Common myeloid progenitor, CD34-positive (primary cell): ENCODE results near the gene WNT8B.

Source experiments
- CTCF ChIA-PET: fragments of 350-600 bp; sonication (Branson Sonifier 250); formaldehyde crosslinking; loops from one replicate; lab custom pipeline; 2021; ENCODE audit warnings: antibody characterized with exemption; lab: Charles Lee
- POLR2A ChIA-PET: fragments of 350-600 bp; sonication (Branson Sonifier 250); formaldehyde crosslinking; loops from one replicate; lab custom pipeline; 2021; ENCODE audit warnings: antibody characterized with exemption; lab: Charles Lee
- DNase-seq, 3 donors: peaks; one replicate each; pipeline versions ENCODE4 v3.0.0 to v3.0.0-alpha.2; 2013
- H3K27ac ChIP-seq, 2 experiments: 1 replicate in 1 of 2; 2 replicates in 1 of 2; pipeline ENCODE4 v1.7.0; 2013; ENCODE audit warnings: inconsistent platforms in 2 of 2, low read length in 2 of 2, mild to moderate bottlenecking in 2 of 2, low read depth in 1 of 2, moderate library complexity in 1 of 2; ENCODE audit not compliant: severe bottlenecking in 2 of 2, insufficient read depth in 1 of 2, poor library complexity in 1 of 2
- H3K27me3 ChIP-seq, 5 experiments: replicated peaks in 2 of 5; 1 replicate in 3 of 5; 2 replicates in 2 of 5; pipeline versions ENCODE4 v1.6.1 to v1.7.0; 2013; ENCODE audit warnings: low read length in 4 of 5, mild to moderate bottlenecking in 2 of 5, moderate library complexity in 2 of 5, inconsistent platforms in 1 of 5; ENCODE audit not compliant: insufficient read depth in 5 of 5, control insufficient read depth in 4 of 5
- H3K36me3 ChIP-seq, 4 experiments: 1 replicate in 2 of 4; 2 replicates in 2 of 4; pipeline versions ENCODE4 v1.6.1 to v1.7.0; 2013; ENCODE audit warnings: low read length in 3 of 4, control low read depth in 1 of 4, mild to moderate bottlenecking in 1 of 4; ENCODE audit not compliant: control insufficient read depth in 4 of 4, insufficient read depth in 4 of 4
- H3K4me1 ChIP-seq, 4 experiments: 1 replicate in 3 of 4; 2 replicates in 1 of 4; pipeline versions ENCODE4 v1.6.1 to v1.7.1; 2013; ENCODE audit warnings: low read length in 3 of 4, mild to moderate bottlenecking in 3 of 4, control low read depth in 1 of 4, inconsistent platforms in 1 of 4, moderate library complexity in 1 of 4; ENCODE audit not compliant: control insufficient read depth in 4 of 4, insufficient read depth in 4 of 4; ENCODE audit errors: control extremely low read depth in 1 of 4
- H3K4me3 ChIP-seq, 7 experiments: 1 replicate in 4 of 7; 2 replicates in 3 of 7; pipeline versions ENCODE4 v1.5.1 to v1.7.0; 2013; ENCODE audit warnings: mild to moderate bottlenecking in 7 of 7, low read length in 6 of 7, moderate library complexity in 6 of 7, inconsistent platforms in 2 of 7, low read depth in 2 of 7, control low read depth in 1 of 7; ENCODE audit not compliant: insufficient read depth in 4 of 7, control insufficient read depth in 1 of 7; ENCODE audit errors: extremely low read depth in 1 of 7
- H3K9me3 ChIP-seq, 5 experiments: 1 replicate in 4 of 5; 2 replicates in 1 of 5; pipeline versions ENCODE4 v1.6.1 to v1.7.1; 2013; ENCODE audit warnings: low read length in 4 of 5, mild to moderate bottlenecking in 2 of 5, inconsistent platforms in 1 of 5, low read depth in 1 of 5, moderate library complexity in 1 of 5; ENCODE audit not compliant: control insufficient read depth in 4 of 5, insufficient read depth in 2 of 5; ENCODE audit errors: control extremely low read depth in 1 of 5
- WGBS: methylation state at CpG from one replicate; pipeline ENCODE4 v1.1.5; 2013; ENCODE audit not compliant: insufficient coverage; 5-methylcytosine and 5-hydroxymethylcytosine counted together

The WNT8B gene

GRCh38 chr10:100482181-100482833 is 19.5 kb downstream of the WNT8B start:
- ChIA-PET POLR2A (no interaction called here), CTCF (interaction anchor here (1.1 to 7.9 kb wide), 15 partner anchors 9 to 53 kb away, joined by 3 to 75 read pairs (median 4); no protein-coding TSS in a partner anchor)
- peaks cover 0 to 22% (median 15%) of the 10 kb centered on the region in 4 experiments for H3K4me1 ChIP-seq
- H3K36me3 ChIP-seq = peaks cover 3 to 18% (median 6%) of the 10 kb centered on the region in 4 experiments
- no peak overlapping the region for H3K27ac ChIP-seq
- peak overlapping the region; percentile 24 to 73 (median 60) for H3K4me3 ChIP-seq
- peaks cover 0 to 3% (median 0%) of the 10 kb centered on the region in 5 experiments for H3K9me3 ChIP-seq
- peaks cover 2 to 41% (median 13%) of the 10 kb centered on the region in 5 experiments for H3K27me3 ChIP-seq
- under 1% methylated on average over 49 of the region's 59 CpGs for WGBS
- peak; percentile 65 to 78 (median 76) for DNase-seq

GRCh38 chr10:100482834-100483185 is 20.0 kb downstream of the WNT8B start:
- ChIA-PET CTCF (interaction anchor here (0.7 to 7.9 kb wide), 16 partner anchors 13 to 137 kb away, joined by 3 to 75 read pairs (median 4); no protein-coding TSS in a partner anchor), POLR2A (no interaction called here)
- peaks cover 0 to 22% (median 15%) of the 10 kb centered on the region in 4 experiments for H3K4me1 ChIP-seq
- H3K36me3 ChIP-seq = peaks cover 5 to 23% (median 10%) of the 10 kb centered on the region in 4 experiments
- peaks cover 0 to 3% (median 0%) of the 10 kb centered on the region in 5 experiments for H3K9me3 ChIP-seq
- WGBS = 63% methylated on average over 3 of the region's 5 CpGs
- H3K4me3 ChIP-seq = peak overlapping the region in 4 of 7 experiments; percentile 54 to 73 (median 62)
- H3K27ac ChIP-seq = no peak overlapping the region
- H3K27me3 ChIP-seq = peaks cover 2 to 41% (median 13%) of the 10 kb centered on the region in 5 experiments
- DNase-seq = no peak

- Histone ChIP-seq H3K4me1 (peaks cover 0 to 20% (median 15%) of the 10 kb centered on the region in 4 experiments), H3K27me3 (peaks cover 2 to 37% (median 13%) of the 10 kb centered on the region in 5 experiments), H3K36me3 (peaks cover 5 to 33% (median 19%) of the 10 kb centered on the region in 4 experiments), H3K4me3 (no peak overlapping the region), H3K27ac (no peak overlapping the region), H3K9me3 (peaks cover 0 to 3% (median 0%) of the 10 kb centered on the region in 5 experiments)
- ChIA-PET CTCF (interaction anchor here (1.2 to 7.9 kb wide), 7 partner anchors 13 to 113 kb away, joined by 3 to 75 read pairs (median 8); no protein-coding TSS in a partner anchor), POLR2A (no interaction called here)
- no peak for DNase-seq
- 96% methylated on average over 5 of the region's 5 CpGs for WGBS
These were observed 21.3 kb downstream of the WNT8B start for GRCh38 chr10:100483876-100484666.

- peaks cover 9 to 45% (median 29%) of the 10 kb centered on the region in 4 experiments for H3K36me3 ChIP-seq
- no peak overlapping the region for H3K27ac ChIP-seq
- POLR2A ChIA-PET = no interaction called here
- DNase-seq = no peak
- peaks cover 0 to 3% (median 0%) of the 10 kb centered on the region in 5 experiments for H3K9me3 ChIP-seq
- CTCF ChIA-PET = interaction anchor here (0.9 to 7.9 kb wide), 2 partner anchors 12 to 142 kb away, joined by 3 to 75 read pairs; no protein-coding TSS in a partner anchor
- H3K27me3 ChIP-seq = peaks cover 0 to 30% (median 10%) of the 10 kb centered on the region in 5 experiments
- 100% methylated on average over 3 of the region's 8 CpGs for WGBS
- no peak overlapping the region for H3K4me3 ChIP-seq
- peaks cover 0 to 17% (median 15%) of the 10 kb centered on the region in 4 experiments for H3K4me1 ChIP-seq
These were observed 22.6 kb downstream of the WNT8B start for GRCh38 chr10:100485366-100485765.

DNA sequence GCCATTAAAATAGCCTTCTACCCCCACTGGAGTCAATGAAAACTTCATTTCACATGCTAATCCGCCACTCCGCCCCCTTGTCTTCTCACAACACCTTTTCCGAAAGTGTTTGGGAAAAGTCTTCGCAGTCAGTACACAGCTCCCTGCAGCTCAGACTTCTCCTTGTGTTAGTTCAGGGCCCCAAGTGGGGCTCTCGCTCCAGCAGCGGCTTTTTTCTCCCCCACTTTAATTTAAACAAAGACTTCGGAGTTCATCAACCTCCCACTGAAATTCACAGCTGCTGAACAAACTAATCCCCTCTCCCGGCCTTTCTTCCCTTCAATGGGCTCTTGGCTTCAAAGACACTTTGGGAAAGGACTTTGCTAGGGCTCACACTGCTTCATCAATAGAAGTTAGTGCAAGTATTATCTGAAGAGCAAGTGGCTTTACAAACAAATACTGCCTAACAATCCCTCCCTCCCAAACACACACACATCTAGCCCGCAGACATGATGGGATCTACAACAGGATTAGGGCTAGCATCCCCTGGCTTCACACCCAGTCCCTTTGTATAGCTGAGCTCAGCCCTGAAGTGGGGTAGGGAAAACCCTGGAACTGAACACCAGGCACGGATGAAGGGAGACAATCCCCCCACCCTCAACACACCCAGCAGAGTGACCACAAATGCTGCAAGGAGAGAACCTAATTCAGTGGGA is 23.1 kb downstream of the WNT8B start:
- CTCF ChIA-PET = interaction anchor here (0.6 to 7.9 kb wide), 3 partner anchors 11 to 867 kb away, joined by 3 to 75 read pairs (median 3); no protein-coding TSS in a partner anchor
- peaks cover 9 to 48% (median 33%) of the 10 kb centered on the region in 4 experiments for H3K36me3 ChIP-seq
- no peak overlapping the region for H3K4me3 ChIP-seq
- H3K4me1 ChIP-seq = peaks cover 0 to 17% (median 15%) of the 10 kb centered on the region in 4 experiments
- no peak overlapping the region for H3K27ac ChIP-seq
- POLR2A ChIA-PET = interaction anchor here (0.6 kb wide), 1 partner anchor 249 kb away, joined by 3 read pairs; no protein-coding TSS in a partner anchor
- H3K27me3 ChIP-seq = peaks cover 0 to 24% (median 9%) of the 10 kb centered on the region in 5 experiments
- 98% methylated on average over 7 of the region's 10 CpGs for WGBS
- peaks cover 0 to under 1% (median 0%) of the 10 kb centered on the region in 5 experiments for H3K9me3 ChIP-seq
- no peak for DNase-seq

GRCh38 chr10:100487529-100487928 is 24.7 kb downstream of the WNT8B start:
- DNase-seq = no peak
- Histone ChIP-seq H3K27me3 (peaks cover 0 to 11% (median 9%) of the 10 kb centered on the region in 5 experiments), H3K27ac (no peak overlapping the region), H3K4me3 (no peak overlapping the region), H3K9me3 (no peaks in the 10 kb centered on the region), H3K4me1 (peaks cover 0 to 8% (median 5%) of the 10 kb centered on the region in 4 experiments), H3K36me3 (peaks cover 11 to 53% (median 33%) of the 10 kb centered on the region in 4 experiments)
- WGBS = 97% methylated on average over 5 of the region's 6 CpGs
- ChIA-PET POLR2A (no interaction called here), CTCF (interaction anchor here (1.1 to 7.9 kb wide), 5 partner anchors 10 to 150 kb away, joined by 3 to 75 read pairs (median 5); no protein-coding TSS in a partner anchor)
